ENCODE data around the gene TRRAP.
"Not testable (repeated sequence)": the region's sequence is repeated elsewhere in the genome, so short reads cannot be mapped to it uniquely, and the experiment has no call there.

TRRAP gene

DNA sequence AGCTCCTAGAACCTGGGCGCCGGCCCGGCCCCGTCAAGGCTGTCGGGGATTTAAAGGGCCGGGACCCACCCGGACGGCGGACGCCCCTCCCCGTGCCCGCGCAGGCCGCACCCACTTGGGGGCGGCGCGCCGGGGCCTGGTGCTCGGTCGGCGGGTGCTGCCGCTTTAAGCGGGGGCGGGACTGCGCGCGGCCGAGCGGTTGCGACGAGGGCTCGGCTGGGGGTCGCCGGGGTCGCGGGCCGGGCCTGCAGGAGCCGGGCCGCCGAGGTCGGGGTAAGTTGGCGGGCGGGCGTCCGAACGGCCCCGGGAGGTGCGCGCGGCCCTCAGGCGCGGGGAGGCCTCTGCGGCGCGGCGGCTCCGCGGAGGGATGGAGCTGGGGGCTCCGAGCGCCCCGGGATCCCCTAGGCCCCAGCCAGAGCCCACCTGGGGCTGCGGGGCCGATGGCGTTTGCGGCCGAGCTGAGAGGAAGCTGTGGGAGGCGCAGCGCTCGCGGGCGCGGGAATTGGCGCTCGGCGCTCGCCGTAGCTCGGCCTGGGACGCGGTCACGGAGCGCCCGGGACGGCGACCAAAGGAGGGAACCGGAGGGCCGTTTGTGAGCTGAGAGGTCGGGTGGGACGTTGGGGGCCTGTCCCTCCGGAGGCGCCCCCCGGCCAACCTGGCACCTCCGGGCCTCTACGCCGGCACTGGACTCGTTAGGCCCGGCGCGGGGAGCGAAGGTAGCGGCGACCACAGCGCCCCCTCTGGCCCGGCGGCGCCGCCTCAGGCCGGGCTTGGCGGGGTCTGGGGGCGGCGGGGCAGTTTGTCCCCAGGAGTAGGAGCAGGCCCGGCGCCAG, at the start of gene TRRAP:
TRRAP (plus strand) TSS at position 168 of the 833 bp plus-strand sequence. CDS start 2,619 bp downstream, outside the sequence.
- DNase-seq = peak; percentile 56 to 95 (median 78)

DNA sequence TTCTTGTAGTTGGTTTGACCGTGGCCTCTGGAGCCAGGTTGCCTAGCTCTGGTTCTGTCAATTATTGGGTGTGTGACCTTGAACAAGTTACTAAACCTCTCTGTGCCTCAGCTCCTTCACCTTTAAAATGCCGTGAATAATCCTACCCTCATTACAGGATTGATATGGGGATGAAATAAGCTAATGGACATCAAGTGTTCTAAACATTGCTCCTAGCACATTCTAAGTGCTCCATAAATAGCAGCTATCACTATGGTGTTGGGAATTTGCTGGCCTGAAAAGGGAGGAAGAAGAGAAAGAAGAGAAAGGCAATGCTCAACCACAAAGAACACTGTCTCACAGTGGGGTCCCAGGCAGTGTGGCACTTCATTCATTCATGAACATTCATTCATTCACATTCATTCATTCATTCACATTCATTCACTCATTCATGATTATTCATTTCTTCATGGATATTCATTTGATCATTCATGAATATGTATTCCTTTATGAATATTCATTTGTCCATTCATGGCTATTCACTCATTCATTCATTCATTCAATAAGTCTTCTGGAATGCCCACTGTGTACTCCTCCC, 47.3 kb upstream of the TRRAP start:
- DNase-seq = no peak

DNA sequence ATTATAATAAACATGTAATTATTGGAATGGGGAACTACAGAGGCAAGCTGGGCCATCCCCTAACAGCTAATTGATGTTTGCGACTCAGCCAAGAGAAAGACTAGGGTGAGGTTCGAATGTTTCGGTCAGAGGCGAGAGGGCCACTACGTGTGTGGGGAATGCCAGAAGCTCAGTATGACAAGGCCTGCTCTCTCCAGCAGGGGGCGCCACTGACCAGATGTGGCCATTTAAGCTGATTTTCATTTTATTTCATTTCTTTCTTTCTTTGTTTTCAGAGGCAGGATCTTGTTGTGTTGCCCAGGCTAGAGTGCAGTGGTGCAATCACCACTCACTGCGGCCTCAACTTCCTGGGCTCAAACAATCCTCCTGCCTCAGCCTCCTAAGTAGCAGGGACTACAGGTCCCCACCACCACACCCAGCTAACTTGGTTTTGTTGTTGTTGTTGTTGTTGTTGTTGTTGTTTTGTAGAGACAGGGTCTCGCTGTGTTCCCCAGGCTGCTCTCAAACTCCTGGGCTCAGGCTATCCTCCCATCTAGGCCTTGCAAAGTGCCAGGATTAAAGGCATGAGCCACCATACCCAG, 46.6 kb upstream of the TRRAP start:
- DNase-seq = peak in 2 of 6 experiments; percentile 2 to 16

DNA sequence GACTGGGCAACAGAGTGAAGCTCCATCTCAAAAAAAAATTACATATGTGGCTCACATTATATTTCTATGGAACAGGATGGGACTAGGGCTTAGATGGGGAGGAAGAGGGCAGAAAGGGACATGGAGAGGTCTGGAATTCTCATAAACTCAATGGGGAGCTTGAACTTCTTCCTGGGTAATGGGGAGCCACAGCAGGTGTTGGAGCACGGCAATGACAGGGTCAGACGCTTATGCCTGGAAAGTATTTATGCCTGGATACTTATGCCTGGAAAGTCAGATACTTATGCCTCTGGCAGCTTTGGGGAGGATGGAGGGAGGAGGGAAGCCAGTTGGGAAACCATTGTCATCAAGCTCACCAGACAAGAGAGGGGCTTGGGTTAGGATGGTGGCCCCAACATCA, 45.3 kb upstream of the TRRAP start:
- DNase-seq = no peak

DNA sequence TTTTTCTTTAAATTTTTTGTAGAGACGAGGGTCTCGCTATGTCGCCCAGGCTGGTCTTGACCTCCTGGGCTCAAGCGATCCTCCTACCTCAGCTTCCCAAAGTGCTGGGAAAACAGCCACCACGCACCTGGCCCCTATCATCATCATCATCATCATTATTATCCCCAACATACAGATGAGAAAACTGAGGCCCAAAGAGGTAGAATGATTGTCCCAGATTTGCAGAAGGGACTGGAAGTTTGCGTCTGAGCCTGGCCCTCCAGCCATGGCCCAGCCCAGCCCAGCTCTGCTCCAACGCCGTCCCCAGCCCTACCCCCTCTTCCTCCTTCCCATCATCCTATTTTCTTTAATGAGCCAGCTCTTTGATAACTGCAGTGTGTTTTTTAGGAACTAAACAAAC, 43.4 kb upstream of the TRRAP start:
- no peak for DNase-seq

DNA sequence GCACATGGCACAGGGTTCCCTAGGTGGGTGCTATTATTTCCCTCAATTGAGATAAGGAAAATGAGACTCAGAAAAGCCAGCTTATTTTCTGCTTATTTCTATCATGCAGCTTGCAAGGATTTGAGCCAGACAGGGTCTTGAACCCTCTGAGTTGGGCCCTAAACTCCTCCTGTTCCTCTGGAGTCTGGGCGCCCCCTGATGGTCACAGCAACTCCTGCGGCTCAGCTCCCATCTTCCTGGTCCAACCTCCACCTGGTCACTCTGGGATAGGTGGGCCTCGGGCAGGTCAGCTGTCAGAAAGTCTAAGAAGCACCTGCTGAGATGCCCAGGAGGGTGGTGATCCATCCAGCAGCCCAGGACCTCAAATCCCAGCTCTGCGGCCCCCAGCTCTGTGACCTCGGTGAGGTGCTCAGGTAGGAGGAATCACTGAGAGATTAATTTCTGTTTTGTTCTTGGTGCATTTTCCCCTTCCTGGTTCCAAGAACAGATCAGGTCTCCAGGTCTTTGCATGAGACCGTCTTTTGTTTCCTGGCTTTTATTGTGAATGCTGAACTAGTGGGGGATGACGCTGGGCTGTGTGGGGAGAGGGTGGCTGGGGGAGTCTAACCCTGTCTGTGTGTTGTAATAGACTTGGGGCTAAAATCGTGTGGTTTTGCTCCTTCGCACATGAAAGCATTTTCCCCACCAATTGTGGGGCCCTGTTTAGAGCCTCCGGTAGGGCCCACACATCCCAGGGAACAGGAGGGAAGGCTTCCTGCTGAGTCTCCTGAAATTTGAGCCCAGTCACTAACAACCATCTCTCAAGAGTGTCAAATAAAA, 41.3 kb upstream of the TRRAP start:
- no peak for DNase-seq

DNA sequence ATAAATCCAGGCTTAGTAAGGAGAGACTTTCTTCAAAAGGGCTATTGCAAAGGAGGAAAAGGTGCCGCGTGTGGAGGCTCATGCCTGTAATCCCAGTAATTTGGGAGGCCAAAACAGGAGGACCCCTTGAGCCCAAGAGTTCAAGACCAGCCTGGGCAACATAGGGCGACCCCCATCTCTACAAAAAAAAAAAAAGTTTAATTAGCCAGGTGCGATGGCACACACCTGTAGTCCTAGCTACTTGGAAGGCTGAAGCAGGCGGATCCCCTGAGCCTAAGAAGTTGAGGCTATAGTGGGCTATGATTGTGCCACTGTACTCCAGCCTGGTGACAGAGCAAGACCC, 40.7 kb upstream of the TRRAP start:
- DNase-seq = no peak

DNA sequence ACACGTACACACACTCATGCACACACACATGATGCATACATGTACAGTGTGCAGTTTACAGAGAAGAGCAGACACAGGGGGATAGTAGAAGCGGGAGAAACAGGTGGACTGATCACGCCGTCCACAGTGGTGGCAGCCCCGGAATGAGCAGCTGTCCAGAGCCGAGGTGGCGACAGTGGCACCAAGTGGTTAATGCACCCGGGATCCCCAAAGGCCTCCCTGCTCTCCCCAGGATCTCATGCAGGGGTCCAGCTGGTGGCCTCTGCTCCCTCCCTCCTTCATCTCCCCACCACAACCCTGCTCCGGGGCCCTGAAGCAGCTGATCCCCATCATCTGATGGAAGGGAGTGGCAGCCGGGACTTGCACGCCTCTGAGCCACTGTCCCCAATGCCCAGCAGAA, 38.2 kb upstream of the TRRAP start:
- no peak for DNase-seq

DNA sequence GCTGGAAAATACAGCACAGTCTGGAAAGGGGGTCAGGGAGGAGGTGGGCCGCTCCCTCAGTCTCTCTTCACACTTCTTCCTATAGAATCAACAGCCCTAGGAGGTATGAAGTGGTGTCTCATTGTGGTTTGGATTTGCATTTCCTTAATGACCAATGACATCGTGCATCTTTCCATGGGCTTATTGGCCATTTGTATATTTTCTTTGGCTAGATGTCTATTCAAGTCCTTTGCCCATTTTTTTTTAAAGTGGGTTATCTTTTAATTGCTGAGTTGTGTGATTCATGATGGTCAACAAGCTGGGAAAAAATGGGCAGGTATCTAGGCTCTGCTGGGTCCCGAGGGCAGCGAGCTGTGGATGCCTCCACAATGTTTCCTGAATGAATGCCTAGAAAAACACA, 37.6 kb upstream of the TRRAP start:
- DNase-seq = no peak

DNA sequence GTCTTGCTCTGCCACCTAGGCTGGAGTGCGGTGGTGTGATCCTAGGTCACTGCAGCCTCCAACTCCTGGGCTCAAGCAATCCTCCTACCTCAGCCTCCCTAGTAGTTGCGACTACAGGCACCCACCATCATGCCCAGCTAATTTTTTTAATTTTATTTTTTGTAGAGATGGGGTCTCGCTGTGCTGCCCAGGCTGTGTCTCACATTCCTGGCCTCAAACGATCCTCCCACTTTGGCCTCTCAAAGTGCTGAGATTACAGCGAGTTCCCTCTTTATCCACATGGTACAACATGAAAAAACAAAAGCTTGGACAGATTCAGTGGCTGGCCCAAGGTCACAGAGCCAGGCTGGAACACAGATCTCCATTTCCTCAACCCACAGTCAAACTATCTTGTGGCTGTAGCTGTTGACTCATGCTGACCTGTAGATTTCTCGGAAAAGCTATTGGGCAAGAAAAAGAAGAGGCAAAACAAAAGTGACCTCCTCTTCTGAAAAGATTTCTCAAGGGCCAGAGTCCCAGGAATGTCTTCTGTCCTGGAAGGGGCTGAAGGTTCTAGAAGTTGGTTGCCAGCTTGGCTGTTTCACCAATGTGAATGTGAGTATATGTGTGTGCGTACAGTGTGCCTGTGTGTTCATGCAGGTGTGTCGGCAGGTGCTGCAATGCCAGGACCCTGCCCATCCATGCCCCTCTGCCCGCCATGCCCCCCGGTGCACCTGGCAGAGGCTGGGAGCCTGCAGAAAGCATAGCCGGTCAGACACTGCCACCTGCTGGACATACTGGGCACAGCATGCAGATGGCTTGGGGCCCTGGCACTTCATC, 36.9 kb upstream of the TRRAP start:
- peak in 5 of 6 experiments; percentile 48 to 69 (median 51) for DNase-seq

DNA sequence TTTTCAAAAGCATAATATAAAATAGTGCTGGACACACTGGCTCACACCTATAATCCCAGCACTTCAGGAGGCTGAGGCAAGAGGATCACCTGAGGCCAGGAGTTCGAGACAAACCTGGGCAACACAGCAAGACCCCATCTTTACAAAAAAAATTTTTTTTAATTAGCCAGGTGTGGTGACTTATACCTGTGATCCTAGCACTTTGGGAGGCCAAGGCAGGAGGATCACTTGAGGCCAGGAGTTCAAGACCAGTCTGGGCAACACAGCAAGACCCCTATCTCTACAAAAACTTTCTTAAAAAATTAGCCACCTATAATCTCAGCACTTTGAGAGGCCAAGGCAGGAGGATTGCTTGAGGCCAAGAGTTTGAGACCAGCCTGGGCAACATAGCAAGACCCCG, 35.8 kb upstream of the TRRAP start:
- DNase-seq = not testable (repeated sequence)

DNA sequence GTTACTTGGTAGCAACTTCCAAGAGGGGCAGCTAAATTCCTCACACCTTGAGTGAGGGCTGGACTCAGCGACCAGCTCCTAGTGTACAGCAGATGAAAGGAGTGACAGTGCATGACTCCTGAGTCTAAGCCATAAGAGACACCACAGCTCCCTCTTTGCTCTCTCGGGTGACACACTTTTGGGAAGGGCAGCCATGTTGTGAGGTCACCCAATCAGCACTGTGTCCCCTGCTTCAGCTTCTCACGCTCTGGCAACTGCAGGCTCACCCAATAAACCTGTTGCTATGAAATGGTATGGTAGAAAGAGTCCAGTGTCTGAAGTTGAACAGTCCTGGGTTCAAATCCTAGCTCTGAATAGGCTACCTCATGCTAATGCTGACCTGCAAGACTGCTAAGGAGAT, 29.4 kb upstream of the TRRAP start:
- DNase-seq = no peak

DNA sequence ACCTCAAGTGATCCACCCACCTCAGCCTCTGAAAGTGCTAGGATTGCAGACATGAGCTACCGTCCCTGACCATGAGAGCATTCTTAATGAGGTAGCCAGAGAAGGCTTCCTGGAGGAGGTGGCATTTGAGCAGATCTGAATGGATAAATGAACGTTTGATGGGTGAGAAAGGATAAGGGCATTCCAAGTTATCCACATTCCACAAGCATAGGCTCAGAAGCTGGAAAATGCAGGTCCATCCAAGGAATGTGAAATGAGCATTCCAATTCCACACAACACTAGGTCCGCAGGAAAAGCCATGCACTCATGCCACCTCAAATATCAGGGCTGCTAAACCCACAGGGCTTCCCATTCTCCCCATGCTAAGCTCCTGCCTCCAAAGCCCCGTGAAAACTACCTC, 25.5 kb upstream of the TRRAP start:
- DNase-seq = no peak

DNA sequence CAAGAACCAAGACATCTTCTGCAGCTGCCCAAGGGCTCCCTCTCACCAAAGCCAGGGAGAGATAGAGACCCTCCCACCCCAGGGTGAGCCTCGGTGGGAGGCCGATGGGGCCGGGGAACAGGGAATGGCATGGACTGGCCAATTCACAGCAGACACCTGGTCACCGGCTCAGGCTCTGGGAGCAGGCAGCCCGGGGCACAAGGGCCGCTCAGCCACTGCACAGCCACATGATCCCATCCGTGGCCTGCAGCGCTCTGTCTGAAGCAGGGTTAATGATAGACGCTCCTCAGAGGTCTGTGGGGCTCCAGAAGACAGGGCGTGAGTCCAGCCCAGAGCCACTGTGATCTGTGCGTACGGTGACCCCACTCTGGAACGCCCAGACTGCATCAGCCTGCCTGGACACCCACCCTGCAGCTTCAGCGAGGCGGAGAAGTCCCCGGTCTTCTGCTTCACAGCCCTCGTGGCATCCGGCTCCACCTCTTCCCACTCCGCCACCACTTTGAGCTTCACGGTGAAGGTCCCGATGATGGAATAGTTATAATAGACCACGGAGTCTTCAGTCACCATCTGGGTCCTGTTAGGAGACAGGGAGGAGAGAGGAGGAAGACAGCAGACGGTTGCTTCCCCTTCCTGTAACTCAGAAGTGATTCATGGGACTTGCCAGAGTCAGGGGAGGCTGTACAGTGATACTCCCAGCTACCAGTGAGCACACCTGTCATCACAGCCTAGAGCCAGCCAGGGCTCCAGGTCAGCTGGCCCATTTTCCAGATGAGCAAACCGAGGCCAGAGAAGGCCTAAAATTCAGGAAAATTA, 22.5 kb upstream of the TRRAP start:
- DNase-seq = no peak

DNA sequence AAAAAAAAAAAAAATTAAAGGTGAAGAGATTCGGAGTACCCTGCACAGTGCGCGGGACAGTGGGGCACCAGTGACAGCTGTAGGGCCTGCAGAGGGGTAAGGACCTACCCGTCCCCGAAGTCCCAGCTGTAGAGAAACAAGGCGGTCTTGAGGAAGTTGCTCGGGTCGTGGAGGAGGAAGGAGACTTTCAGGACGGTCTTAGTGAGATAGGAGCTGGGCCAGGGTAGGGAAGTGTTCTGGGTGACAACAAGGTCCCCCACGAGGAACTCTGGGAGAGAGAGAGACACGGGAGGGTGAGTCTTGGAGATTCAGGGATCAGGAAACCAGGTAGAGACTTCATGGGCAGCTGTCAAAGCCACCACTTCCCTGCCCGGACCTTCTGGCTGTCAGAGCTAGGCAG, 18.3 kb upstream of the TRRAP start:
- no peak for DNase-seq

DNA sequence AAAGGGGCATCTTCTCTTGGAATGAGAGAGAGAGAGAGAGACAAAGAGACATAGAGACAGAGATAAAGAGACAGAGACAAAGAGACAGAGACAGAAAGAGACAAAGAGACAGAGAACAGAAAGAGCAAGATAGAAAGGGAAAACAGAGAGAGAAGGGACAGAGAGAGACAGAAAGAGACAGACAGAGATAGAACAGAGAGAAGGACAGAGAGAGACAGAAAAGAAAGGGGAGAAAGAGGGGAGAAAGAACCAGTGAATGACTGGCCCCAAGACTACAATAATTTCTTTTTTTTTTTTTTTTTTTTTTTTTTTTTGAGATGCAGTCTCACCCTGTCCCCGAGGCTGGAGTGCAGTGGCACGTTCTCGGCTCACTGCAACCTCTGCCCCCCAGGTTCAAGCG, 16.1 kb upstream of the TRRAP start:
- DNase-seq = no peak

DNA sequence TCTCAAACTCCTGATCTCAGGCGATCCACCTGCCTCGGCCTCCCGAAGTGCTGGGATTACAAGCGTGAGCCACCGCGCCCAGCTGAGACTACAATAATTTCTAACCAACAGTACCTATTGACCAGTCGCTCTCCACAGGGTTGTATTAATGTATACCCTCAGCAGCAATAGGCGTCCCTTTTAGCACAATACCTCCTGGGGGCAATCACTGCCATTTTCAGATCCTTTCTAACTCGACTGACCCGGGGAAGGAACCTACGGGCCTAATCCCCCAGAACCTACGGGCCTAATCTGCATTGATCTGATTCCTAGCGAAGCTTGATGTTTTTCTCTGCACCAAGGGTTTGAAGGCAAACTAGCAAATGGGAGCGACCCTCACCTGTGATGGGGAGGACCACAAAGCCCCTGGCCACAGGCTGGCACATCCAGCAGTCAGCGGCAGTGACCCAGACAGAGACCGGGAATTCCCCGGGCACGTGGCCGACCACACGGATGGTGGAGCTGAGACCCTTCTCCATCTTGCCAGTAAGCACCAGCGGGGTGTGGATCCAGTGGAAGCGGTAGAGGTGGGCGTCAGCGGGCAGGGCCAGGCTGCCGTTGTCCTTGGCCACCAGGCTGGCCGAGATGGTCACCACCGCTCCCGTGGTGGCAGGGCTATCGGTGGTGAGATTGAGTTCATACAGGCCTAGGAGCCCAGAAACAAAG, 15.5 kb upstream of the TRRAP start:
- no peak for DNase-seq

DNA sequence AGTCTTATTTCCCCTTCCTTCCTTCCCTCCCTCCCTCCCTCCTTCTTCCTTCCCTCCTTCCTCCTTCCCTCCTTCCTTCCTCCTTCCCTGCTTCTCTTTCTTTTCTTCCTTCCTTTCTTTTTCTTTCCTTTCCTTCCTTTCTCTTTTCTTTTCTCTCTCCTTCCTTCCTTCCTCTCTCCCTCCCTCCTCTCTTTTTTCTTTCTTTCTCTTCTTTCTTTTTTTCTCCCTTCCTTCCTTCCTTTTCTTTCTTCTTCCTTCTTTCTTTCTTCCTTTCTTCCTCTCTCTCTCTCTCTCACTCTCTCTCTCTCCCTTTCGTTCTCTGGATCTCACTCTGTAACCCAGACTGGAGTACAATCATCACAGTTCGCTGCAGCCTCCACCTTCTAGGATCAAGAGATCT, 14.7 kb upstream of the TRRAP start:
- DNase-seq = no peak

DNA sequence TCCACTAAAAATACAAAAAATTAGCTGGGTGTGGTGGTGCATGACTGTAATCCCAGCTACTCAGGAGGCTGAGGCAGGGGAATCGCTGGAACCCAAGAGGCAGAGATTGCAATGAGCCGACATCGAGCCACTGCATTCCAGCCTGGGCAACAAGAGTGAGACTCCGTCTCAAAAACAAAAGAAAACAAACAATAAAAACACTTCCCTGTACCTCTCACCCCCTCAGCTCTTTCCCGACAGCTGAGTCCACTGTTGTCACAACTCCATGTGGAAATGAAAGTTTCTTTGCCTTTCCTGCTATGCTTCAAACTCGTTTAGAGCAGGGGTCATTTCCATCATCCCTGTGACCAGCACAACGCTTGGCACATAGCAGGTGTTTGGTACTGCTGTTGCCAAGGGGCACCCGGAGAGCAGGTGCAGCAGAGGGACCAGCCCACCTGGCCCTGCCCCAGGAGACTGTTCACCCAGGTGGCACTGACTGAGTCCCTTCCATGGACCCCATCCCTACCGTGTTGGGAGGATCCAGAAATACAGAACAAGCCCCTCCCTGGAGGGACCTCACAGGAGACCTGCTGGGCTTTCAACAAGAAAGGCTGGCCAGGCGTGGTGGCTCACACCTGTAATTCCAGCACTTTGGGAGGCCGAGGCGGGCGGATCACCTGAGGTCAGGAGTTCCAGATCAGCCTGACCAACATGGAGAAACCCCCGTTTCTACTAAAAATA, 13.4 kb upstream of the TRRAP start:
- no peak for DNase-seq

DNA sequence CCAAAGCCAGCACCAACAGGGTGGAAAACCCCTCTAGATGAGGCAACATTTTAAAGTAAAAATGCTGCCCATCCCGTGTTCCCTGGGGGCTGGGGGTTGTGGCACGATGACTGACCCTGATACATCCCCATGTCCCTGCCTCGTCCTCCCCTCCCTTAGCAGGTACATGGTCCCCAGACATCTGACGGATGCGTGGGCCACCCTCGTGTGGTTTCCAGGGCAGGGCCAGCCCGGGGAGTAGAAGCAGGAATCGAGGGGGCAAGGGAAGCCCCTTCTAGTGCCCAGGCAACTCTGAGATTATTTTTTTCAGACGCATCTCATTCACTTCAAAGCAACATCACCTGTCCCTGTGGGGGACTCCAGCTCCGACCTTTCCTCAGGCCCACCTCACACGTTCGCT, 12.0 kb upstream of the TRRAP start:
- no peak for DNase-seq

Measured in stimulated activated naive CD4-positive, alpha-beta T cell (primary cell).